Neural cell (in vitro differentiated cells): ENCODE data around the gene NAA35. TPM values are rescaled to one million over a fixed set of nuclear protein-coding genes. Genes with fewer than 3 reads are reported as not detected.

ENCODE experiments used
- H2AFZ ChIP-seq: fragments of 200-600, 300-800 bp; sonication (generic), shearing (Covaris generic); 2 replicates; pipeline ENCODE4 v1.6.0; 2014; ENCODE audit warnings: low read depth, mild to moderate bottlenecking, antibody characterized with exemption, low read length, moderate library complexity
- H3F3A ChIP-seq: fragments of 200-600 bp; shearing (Covaris generic); 2 replicates; pipeline ENCODE4 v1.6.1; 2016; ENCODE audit warnings: mild to moderate bottlenecking, moderate library complexity, mixed read lengths, antibody characterized with exemption, low read length; ENCODE audit not compliant: insufficient read depth, poor library complexity, severe bottlenecking
- H3K27ac ChIP-seq: fragments of 200-600, 300-800 bp; sonication (generic), shearing (Covaris generic); 2 replicates; pipeline ENCODE4 v1.5.1; 2014; ENCODE audit warnings: mild to moderate bottlenecking, low read length, moderate library complexity
- H3K27me3 ChIP-seq: fragments of 300-800, 200-600 bp; sonication (generic), shearing (Covaris generic); 2 replicates; pipeline ENCODE4 v1.6.0; 2014; ENCODE audit warnings: mild to moderate bottlenecking, low read depth, low read length, moderate library complexity; ENCODE audit not compliant: insufficient read depth
- H3K36me3 ChIP-seq: fragments of 300-800, 200-600 bp; sonication (generic), shearing (Covaris generic); 2 replicates; pipeline ENCODE4 v1.5.1; 2014; ENCODE audit warnings: mild to moderate bottlenecking, antibody characterized with exemption, low read length, moderate library complexity; ENCODE audit not compliant: insufficient read depth
- H3K4me2 ChIP-seq: fragments of 300-800, 200-600 bp; sonication (generic), shearing (Covaris generic); 2 replicates; pipeline ENCODE4 v1.6.0; 2014; ENCODE audit warnings: mild to moderate bottlenecking, low read length
- H3K4me3 ChIP-seq: fragments of 300-800, 200-600 bp; sonication (generic), shearing (Covaris generic); 2 replicates; pipeline ENCODE4 v1.5.1; 2014; ENCODE audit warnings: mild to moderate bottlenecking, low read length, moderate library complexity
- H3K79me2 ChIP-seq: fragments of 200-600 bp; shearing (Covaris generic); replicated peaks from 2 replicates; pipeline ENCODE4 v1.6.0; 2014; ENCODE audit warnings: mild to moderate bottlenecking, low read length, moderate library complexity; ENCODE audit not compliant: insufficient read depth
- H3K9ac ChIP-seq: fragments of 300-800, 200-600 bp; sonication (generic), shearing (Covaris generic); 2 replicates; pipeline ENCODE4 v1.6.1; 2016; ENCODE audit warnings: mild to moderate bottlenecking, low read length, mixed read lengths
- H3K9me2 ChIP-seq: fragments of 200-600 bp; shearing (Covaris generic); 2 replicates; pipeline ENCODE4 v1.6.1; 2016; ENCODE audit warnings: mild to moderate bottlenecking, low read length, mixed read lengths; ENCODE audit not compliant: insufficient read depth
- H3K9me3 ChIP-seq: fragments of 200-600, 300-800 bp; sonication (generic), shearing (Covaris generic); 2 replicates; pipeline ENCODE4 v1.6.1; 2016; ENCODE audit warnings: mild to moderate bottlenecking, mixed run types, low read length, moderate library complexity, mixed read lengths
- H4K20me1 ChIP-seq: fragments of 200-600 bp; shearing (Covaris generic); 2 replicates; pipeline ENCODE4 v1.6.1; 2016; ENCODE audit warnings: mild to moderate bottlenecking, mixed run types; ENCODE audit not compliant: insufficient read depth
- EP300 ChIP-seq: fragments of 450-650 bp; conservative IDR thresholded peaks from 2 replicates; pipeline ENCODE4 v1.6.1; 2014; ENCODE audit warnings: antibody characterized with exemption, mild to moderate bottlenecking, moderate library complexity; ENCODE audit not compliant: poor library complexity, severe bottlenecking
- EZH2 ChIP-seq: fragments of 200-600, 300-800 bp; shearing (Covaris generic), sonication (generic); IDR thresholded peaks from 2 replicates; pipeline ENCODE4 v1.6.1; 2014; ENCODE audit warnings: antibody characterized with exemption, low read length, borderline replicate concordance, mild to moderate bottlenecking; ENCODE audit not compliant: insufficient read depth, poor library complexity, severe bottlenecking
- MXI1 ChIP-seq: fragments of 450-650 bp; conservative IDR thresholded peaks from 2 replicates; pipeline ENCODE4 v1.6.1; 2014; ENCODE audit warnings: antibody characterized with exemption, mild to moderate bottlenecking; ENCODE audit not compliant: poor library complexity, severe bottlenecking
- POLR2AphosphoS5 ChIP-seq: IDR thresholded peaks from 2 replicates; pipeline ENCODE4 v1.6.1; 2012
- RAD21 ChIP-seq: fragments of 450-650 bp; conservative IDR thresholded peaks from 2 replicates; pipeline ENCODE4 v1.6.1; 2014; ENCODE audit warnings: antibody characterized with exemption, mild to moderate bottlenecking, moderate library complexity
- REST ChIP-seq: IDR thresholded peaks from 2 replicates; pipeline ENCODE4 v1.6.1; 2012; ENCODE audit warnings: borderline replicate concordance
- SMC3 ChIP-seq: fragments of 450-650 bp; conservative IDR thresholded peaks from 2 replicates; pipeline ENCODE4 v1.6.1; 2014; ENCODE audit warnings: antibody characterized with exemption, mild to moderate bottlenecking, moderate library complexity; ENCODE audit not compliant: poor library complexity
- TAF1 ChIP-seq: IDR thresholded peaks from 2 replicates; pipeline ENCODE4 v1.6.1; 2012; ENCODE audit warnings: low read depth
- polyA plus RNA-seq: library from polyadenylated mRNA; depleted of rRNA; stranded (reverse); fragments of >200 nt; gene quantifications from 2 replicates; pipeline ENCODE4 v1.2.3, GENCODE V29; 2014
- TF ChIP-seq, protein P1 (sequence below): fragments of 450-650 bp; IDR thresholded peaks from 2 replicates; pipeline ENCODE4 v1.5.1; 2014; ENCODE audit warnings: antibody characterized with exemption, mild to moderate bottlenecking, moderate library complexity; ENCODE audit not compliant: poor library complexity, severe bottlenecking

Gene NAA35
- polyA plus RNA-seq, 1 donor from 2014 or later, result 26.0 TPM

DNA sequence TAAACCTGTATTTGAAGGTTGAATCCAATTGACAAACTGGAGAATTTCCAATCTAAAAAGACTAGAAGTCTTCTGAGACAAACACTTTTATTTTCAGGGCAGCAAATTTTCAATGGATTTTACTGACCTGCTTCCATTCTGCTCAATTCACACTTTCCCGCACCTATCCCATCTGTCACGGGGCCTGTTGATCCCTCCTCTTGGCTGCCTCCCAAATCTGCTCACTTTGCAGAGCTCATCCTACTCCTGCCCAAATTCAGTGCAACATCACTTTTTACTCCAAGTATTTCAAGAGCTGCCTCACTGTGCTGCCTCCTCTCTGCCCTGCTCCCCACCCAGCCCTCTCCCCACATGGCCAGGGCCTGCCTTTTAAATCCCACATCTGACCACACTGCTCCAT, 123.3 kb downstream of the NAA35 start:
- Histone ChIP-seq H3K9me3 (no peaks in the 10 kb centered on the region), H3K27me3 (no peaks in the 10 kb centered on the region), H3K79me2 (peaks cover 4% of the 10 kb centered on the region), H4K20me1 (no peaks in the 10 kb centered on the region), H3K27ac (no peak overlapping the region), H3K9ac (no peak overlapping the region), H3K4me3 (no peak overlapping the region), H3K9me2 (no peaks in the 10 kb centered on the region), H3K4me2 (no peak overlapping the region), H2AFZ (no peak overlapping the region), H3F3A (no peaks in the 10 kb centered on the region), H3K36me3 (no peaks in the 10 kb centered on the region)
- TF ChIP-seq MXI1 (no peak), EP300 (no peak)

DNA sequence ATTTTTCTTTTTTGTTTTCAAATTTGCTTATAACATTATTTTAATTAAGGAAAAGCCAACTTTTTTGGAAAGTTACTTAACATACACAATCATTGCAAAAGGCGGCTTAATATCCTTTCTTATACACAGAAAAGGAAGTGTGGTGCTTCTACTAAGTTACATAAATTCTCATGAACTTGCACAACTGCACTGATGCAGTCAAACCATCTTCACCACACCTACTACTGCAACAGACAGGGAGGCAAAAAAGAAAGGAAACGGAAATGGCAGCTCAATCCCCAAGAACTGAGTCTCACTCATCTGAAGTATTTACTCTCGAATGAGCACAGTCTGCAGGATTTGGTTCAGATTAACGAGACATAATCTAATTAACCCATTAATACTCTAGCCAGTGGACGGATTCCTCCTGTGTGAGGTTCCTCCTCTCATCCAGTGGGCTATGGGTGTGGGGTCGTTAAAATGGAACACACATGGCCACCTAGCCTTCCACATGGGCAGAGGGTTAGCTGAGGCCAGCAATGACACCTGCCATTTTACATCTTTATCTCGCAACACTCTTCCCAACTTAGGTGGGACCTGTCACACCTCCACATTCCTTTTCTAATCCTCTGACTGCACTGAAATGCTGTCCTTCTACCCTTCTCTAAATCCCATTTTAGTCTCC, 128.4 kb downstream of the NAA35 start:
- H3K79me2 ChIP-seq, result peaks cover 4% of the 10 kb centered on the region
- H3K36me3 ChIP-seq, result no peaks in the 10 kb centered on the region
- H3F3A ChIP-seq, result no peaks in the 10 kb centered on the region
- H2AFZ ChIP-seq, result no peak overlapping the region
- H3K4me3 ChIP-seq, result no peak overlapping the region
- H3K9me3 ChIP-seq, result no peaks in the 10 kb centered on the region
- H3K9me2 ChIP-seq, result no peaks in the 10 kb centered on the region
- H3K27ac ChIP-seq, result no peak overlapping the region
- no peak overlapping the region for H3K4me2 ChIP-seq
- no peak overlapping the region for H3K9ac ChIP-seq
- no peak for TF ChIP-seq SMC3
- TF ChIP-seq RAD21, result no peak
- no peak for TF ChIP-seq REST
- TF ChIP-seq EZH2, result no peak
- no peak for TF ChIP-seq MXI1
- no peak for TF ChIP-seq EP300
- TF ChIP-seq TAF1, result no peak
- TF ChIP-seq, protein P1, sequence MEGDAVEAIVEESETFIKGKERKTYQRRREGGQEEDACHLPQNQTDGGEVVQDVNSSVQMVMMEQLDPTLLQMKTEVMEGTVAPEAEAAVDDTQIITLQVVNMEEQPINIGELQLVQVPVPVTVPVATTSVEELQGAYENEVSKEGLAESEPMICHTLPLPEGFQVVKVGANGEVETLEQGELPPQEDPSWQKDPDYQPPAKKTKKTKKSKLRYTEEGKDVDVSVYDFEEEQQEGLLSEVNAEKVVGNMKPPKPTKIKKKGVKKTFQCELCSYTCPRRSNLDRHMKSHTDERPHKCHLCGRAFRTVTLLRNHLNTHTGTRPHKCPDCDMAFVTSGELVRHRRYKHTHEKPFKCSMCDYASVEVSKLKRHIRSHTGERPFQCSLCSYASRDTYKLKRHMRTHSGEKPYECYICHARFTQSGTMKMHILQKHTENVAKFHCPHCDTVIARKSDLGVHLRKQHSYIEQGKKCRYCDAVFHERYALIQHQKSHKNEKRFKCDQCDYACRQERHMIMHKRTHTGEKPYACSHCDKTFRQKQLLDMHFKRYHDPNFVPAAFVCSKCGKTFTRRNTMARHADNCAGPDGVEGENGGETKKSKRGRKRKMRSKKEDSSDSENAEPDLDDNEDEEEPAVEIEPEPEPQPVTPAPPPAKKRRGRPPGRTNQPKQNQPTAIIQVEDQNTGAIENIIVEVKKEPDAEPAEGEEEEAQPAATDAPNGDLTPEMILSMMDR, result no peak
- no peak for TF ChIP-seq POLR2AphosphoS5
- no peaks in the 10 kb centered on the region for H3K27me3 ChIP-seq
- H4K20me1 ChIP-seq, result no peaks in the 10 kb centered on the region

Other genes starting within 250 kb of the NAA35 start
- gene AGTPBP1, start 199.2 kb upstream of the NAA35 start, polyA plus RNA-seq, result 79.8 and 90.7 TPM in 2 replicates
- 76.8 and 77.4 TPM in 2 replicates for gene GOLM1, start 158.4 kb downstream of the NAA35 start, polyA plus RNA-seq